ENCODE results near the gene NDST1. TPM values are rescaled to one million over a fixed set of nuclear protein-coding genes. Genes with fewer than 3 reads are reported as not detected.

The NDST1 gene
- total RNA-seq, 1 donor from 2014 or later, result 17.1 TPM

GRCh38 chr5:150498501-150498900 lies 9.4 kb upstream of the NDST1 start:
- no peaks in the 10 kb centered on the region for H3K36me3 ChIP-seq (ENCODE audit: control insufficient read depth, insufficient read depth, low read length)
- DNase-seq (ENCODE audit: low read depth) (no peak), FAIRE-seq (no peak)
- TF ChIP-seq CTCF (IDR thresholded peaks at IDR 0.05; ENCODE audit: insufficient read depth, low read length, severe bottlenecking), result no peak
- no peaks in the 10 kb centered on the region for H3K27me3 ChIP-seq (ENCODE audit: control insufficient read depth, insufficient read depth, low read length)
- H3K4me3 ChIP-seq (ENCODE audit: low read depth, low read length), result peak overlapping the region; percentile 26

- H3K4me3 ChIP-seq (ENCODE audit: low read depth, low read length), result peak overlapping the region; percentile 26
- no peaks in the 10 kb centered on the region for H3K27me3 ChIP-seq (ENCODE audit: control insufficient read depth, insufficient read depth, low read length)
- FAIRE-seq, result no peak
- H3K36me3 ChIP-seq (ENCODE audit: control insufficient read depth, insufficient read depth, low read length), result no peaks in the 10 kb centered on the region
- DNase-seq (ENCODE audit: low read depth), result no peak
- no peak for TF ChIP-seq CTCF (IDR thresholded peaks at IDR 0.05; ENCODE audit: insufficient read depth, low read length, severe bottlenecking)
These were observed 9.0 kb upstream of the NDST1 start for GRCh38 chr5:150498971-150499370.

- no peaks in the 10 kb centered on the region for H3K27me3 ChIP-seq (ENCODE audit: control insufficient read depth, insufficient read depth, low read length)
- DNase-seq (ENCODE audit: low read depth), result no peak
These were observed 8.4 kb upstream of the NDST1 start for GRCh38 chr5:150499437-150499956.

GRCh38 chr5:150500328-150500841 lies 7.5 kb upstream of the NDST1 start:
- no peak overlapping the region for H3K4me3 ChIP-seq (ENCODE audit: low read depth, low read length)
- H3K36me3 ChIP-seq (ENCODE audit: control insufficient read depth, insufficient read depth, low read length), result no peaks in the 10 kb centered on the region
- no peak for DNase-seq (ENCODE audit: low read depth)
- no peak for FAIRE-seq
- no peaks in the 10 kb centered on the region for H3K27me3 ChIP-seq (ENCODE audit: control insufficient read depth, insufficient read depth, low read length)
- no peak for TF ChIP-seq CTCF (IDR thresholded peaks at IDR 0.05; ENCODE audit: insufficient read depth, low read length, severe bottlenecking)

More at GRCh38 chr5:150499437-150499956, 8.4 kb upstream of the NDST1 start:
- no peak for TF ChIP-seq CTCF (IDR thresholded peaks at IDR 0.05; ENCODE audit: insufficient read depth, low read length, severe bottlenecking)
- FAIRE-seq, result no peak
- H3K4me3 ChIP-seq (ENCODE audit: low read depth, low read length), result no peak overlapping the region
- H3K36me3 ChIP-seq (ENCODE audit: control insufficient read depth, insufficient read depth, low read length), result no peaks in the 10 kb centered on the region

GRCh38 chr5:150500905-150501304 lies 7.0 kb upstream of the NDST1 start:
- no peak for TF ChIP-seq CTCF (IDR thresholded peaks at IDR 0.05; ENCODE audit: insufficient read depth, low read length, severe bottlenecking)
- H3K36me3 ChIP-seq (ENCODE audit: control insufficient read depth, insufficient read depth, low read length), result no peaks in the 10 kb centered on the region
- FAIRE-seq, result no peak

GRCh38 chr5:150502106-150502505 lies 5.8 kb upstream of the NDST1 start:
- Histone ChIP-seq H3K36me3 (ENCODE audit: control insufficient read depth, insufficient read depth, low read length) (no peaks in the 10 kb centered on the region), H3K4me3 (ENCODE audit: low read depth, low read length) (no peak overlapping the region), H3K27me3 (ENCODE audit: control insufficient read depth, insufficient read depth, low read length) (no peaks in the 10 kb centered on the region)
- peak; percentile 38 for DNase-seq (ENCODE audit: low read depth)
- no peak for TF ChIP-seq CTCF (IDR thresholded peaks at IDR 0.05; ENCODE audit: insufficient read depth, low read length, severe bottlenecking)
- no peak for FAIRE-seq

More at GRCh38 chr5:150500905-150501304, 7.0 kb upstream of the NDST1 start:
- Histone ChIP-seq H3K27me3 (ENCODE audit: control insufficient read depth, insufficient read depth, low read length) (no peaks in the 10 kb centered on the region), H3K4me3 (ENCODE audit: low read depth, low read length) (no peak overlapping the region)
- DNase-seq (ENCODE audit: low read depth), result no peak

Data from bronchial epithelial cell (primary cell).